Measurements from ENCODE around the gene NFKBIB. TPM values are rescaled to one million over a fixed set of nuclear protein-coding genes. Genes with fewer than 3 reads are reported as not detected.

The NFKBIB gene
- total and polyA plus RNA-seq, 2 of the 13 experiments (the other 11 are each of a cell fraction or from before 2014, with no cell fraction given): 8.6 to 14.9 TPM

- Histone ChIP-seq H3K79me2 (ENCODE audit: insufficient read depth, low read length) (peaks cover 1% of the 10 kb centered on the region), H2AFZ (ENCODE audit: low read length) (no peak overlapping the region), H4K20me1 (ENCODE audit: insufficient read depth, low read length) (no peaks in the 10 kb centered on the region), H3K4me3 (replicated peaks in 1 of 3; ENCODE audit: insufficient read depth in 1 of 3, low read depth in 2 of 3, low read length in 3 of 3) (no peak overlapping the region), H3K4me2 (ENCODE audit: low read depth, low read length) (no peak overlapping the region), H3K9me3 (ENCODE audit: low read length) (no peaks in the 10 kb centered on the region), H3K27me3 (ENCODE audit: control insufficient read depth in 1 of 2, insufficient read depth in 2 of 2, low read length in 2 of 2) (no peaks in the 10 kb centered on the region), H3K9ac (ENCODE audit: insufficient read depth, low read depth, low read length) (no peak overlapping the region), H3K36me3 (replicated peaks in 1 of 2; ENCODE audit: control insufficient read depth in 1 of 2, insufficient read depth in 2 of 2, low read length in 2 of 2) (peaks cover 4 to 12% of the 10 kb centered on the region in 2 experiments; a peak in 3 of 5 replicates), H3K27ac (ENCODE audit: extremely low read length, insufficient read depth, low read length) (no peak overlapping the region), H3K4me1 (ENCODE audit: insufficient read depth, low read length) (peaks cover 21% of the 10 kb centered on the region)
- ChIA-PET CTCF (ENCODE audit: low intra/inter-chr PET ratio, low total read pairs) (no interaction called here), POLR2A (interaction anchor here (0.6 to 1.2 kb wide), 3 partner anchors 12 to 36 kb away, joined by 3 to 4 read pairs (median 4); partner anchors contain the start of genes MRPS12 and SARS2)
- no peak for ATAC-seq
- no TSS peak for BruUV-seq (replicated peaks)
- no peak for FAIRE-seq
- intact Hi-C loops (cut with micrococcal nuclease; ENCODE audit: unreplicated experiment): no loop called here
- in situ Hi-C loops (cut with HindIII; ENCODE audit: extremely low pct_ligation_motif_present, low pct_unique_long_range_greater_than_20kb): loop anchor here (25.0 kb wide), 1 partner anchor 168 kb away; the partner anchor contains the start of gene CAPN12
- WGBS (ENCODE audit: low lambda C conversion rate): 100% methylated on average over 3 of the region's 4 CpGs
- no peak for DNase-seq (ENCODE audit: low spot score)
- TF ChIP-seq SIX4 (CRISPR knock-in tag; IDR thresholded peaks at IDR 0.05) (no peak), KAT2B (IDR thresholded peaks at IDR 0.05; ENCODE audit: borderline replicate concordance, low read depth, low read length) (no peak), TFE3 (CRISPR knock-in tag; IDR thresholded peaks at IDR 0.05) (no peak), LRRFIP1 (CRISPR knock-in tag; conservative IDR thresholded peaks at IDR 0.05) (no peak), AHR (CRISPR knock-in tag; IDR thresholded peaks at IDR 0.05) (no peak), ZBTB40 (IDR thresholded peaks at IDR 0.05) (no peak), ZBTB40 (CRISPR knock-in tag; IDR thresholded peaks at IDR 0.05) (no peak), ZNF772 (CRISPR knock-in tag; IDR thresholded peaks at IDR 0.05) (no peak), TFDP1 (CRISPR knock-in tag; IDR thresholded peaks at IDR 0.05; ENCODE audit: borderline replicate concordance) (no peak)
Observed at GRCh38 chr19:38905620-38906019, 5.9 kb downstream of the NFKBIB start.
